Prostate gland (tissue), 2 donors: Measurements from ENCODE around the gene CIP2A. TPM values are rescaled to one million over a fixed set of nuclear protein-coding genes. Genes with fewer than 3 reads are reported as not detected.

Experiments
- DNase-seq: peaks from one replicate; pipeline ENCODE4 v3.0.0-alpha.2; 2019; ENCODE audit warnings: low spot score
- H3K27ac ChIP-seq, 2 donors: fragments of 200-600 bp; sonication (generic); 2 replicates each; pipeline ENCODE4 v1.5.1; 2017 to 2019
- H3K27me3 ChIP-seq: fragments of 200-600 bp; sonication (generic); replicated peaks from 2 replicates; pipeline ENCODE4 v1.5.1; 2019; ENCODE audit not compliant: insufficient read depth
- H3K36me3 ChIP-seq, 2 donors: fragments of 200-600 bp; sonication (generic); 1 replicate in 1 of 2; 2 replicates in 1 of 2; pipeline versions ENCODE4 v1.5.1 to v1.8.1; 2017 to 2019
- H3K4me1 ChIP-seq: fragments of 200-600 bp; sonication (generic); replicated peaks from 2 replicates; pipeline ENCODE4 v1.5.1; 2019
- H3K4me3 ChIP-seq, 2 donors: fragments of 200-600 bp; sonication (generic); 2 replicates each; pipeline ENCODE4 v1.5.1; 2017 to 2019
- H3K9me3 ChIP-seq: fragments of 200-600 bp; sonication (generic); 2 replicates; pipeline ENCODE4 v1.5.1; 2017
- CTCF ChIP-seq, 4 experiments: fragments of 200-600 bp in 2 of 4; fragments of 450-650 bp in 2 of 4; sonication (generic) in 2 of 4; IDR thresholded peaks; 1 replicate in 3 of 4; 2 replicates in 1 of 4; pipeline ENCODE4 v1.5.1; 2016 to 2019; ENCODE audit warnings: antibody characterized with exemption in 4 of 4, mild to moderate bottlenecking in 2 of 4, moderate library complexity in 2 of 4
- POLR2A ChIP-seq: fragments of 450-650 bp; IDR thresholded peaks from one replicate; pipeline ENCODE4 v1.6.1; 2016; ENCODE audit warnings: antibody characterized with exemption, mild to moderate bottlenecking
- POLR2AphosphoS5 ChIP-seq: sonication (generic); formaldehyde crosslinking; IDR thresholded peaks from one replicate; pipeline ENCODE4 v1.6.1; 2017; ENCODE audit warnings: antibody characterized with exemption
- WGBS: methylation state at CpG from one replicate; pipeline ENCODE4 v1.1.5; 2018; 5-methylcytosine and 5-hydroxymethylcytosine counted together
- intact Hi-C: fragments of 100-400 bp; cut with DNase I; formaldehyde crosslinking; loops from one replicate; pipeline ENCODE4 v1.14.2; 2022
- total RNA-seq, 2 donors: library from RNA; depleted of rRNA; stranded (reverse); fragments of >200 nt; gene quantifications; one replicate each; pipeline ENCODE4 v1.1.0, GENCODE V29; 2016

Gene CIP2A
- total RNA-seq, 2 donors from 2014 or later: 2.0 to 13.8 TPM

- Histone ChIP-seq H3K4me3 (no peak overlapping the region), H3K27me3 (no peaks in the 10 kb centered on the region), H3K36me3 (no peaks in the 10 kb centered on the region), H3K27ac (no peak overlapping the region), H3K4me1 (no peaks in the 10 kb centered on the region), H3K9me3 (no peaks in the 10 kb centered on the region)
- no peak for DNase-seq
- intact Hi-C loops: no loop called here
- no peak for TF ChIP-seq CTCF (IDR thresholded peaks at IDR 0.05)
- no peak for TF ChIP-seq POLR2A
- no peak for TF ChIP-seq POLR2AphosphoS5
- 94% methylated on average over 2 of the region's 2 CpGs for WGBS
These were observed 63.3 kb downstream of the CIP2A start for GRCh38 chr3:108525971-108526370.

GRCh38 chr3:108525256-108525655 lies 64.0 kb downstream of the CIP2A start:
- intact Hi-C loops: no loop called here
- no peaks in the 10 kb centered on the region for H3K36me3 ChIP-seq
- TF ChIP-seq POLR2AphosphoS5 (no peak), POLR2A (no peak), CTCF (IDR thresholded peaks at IDR 0.05) (no peak)
- no peak for DNase-seq
- H3K9me3 ChIP-seq: no peaks in the 10 kb centered on the region
- no peaks in the 10 kb centered on the region for H3K27me3 ChIP-seq
- no peaks in the 10 kb centered on the region for H3K4me1 ChIP-seq
- H3K27ac ChIP-seq: no peak overlapping the region
- 70% methylated on average over 2 of the region's 2 CpGs for WGBS
- H3K4me3 ChIP-seq: no peak overlapping the region

GRCh38 chr3:108524537-108524936 lies 64.7 kb downstream of the CIP2A start:
- 33% methylated on average over 2 of the region's 2 CpGs for WGBS
- DNase-seq: no peak
- no peaks in the 10 kb centered on the region for H3K4me1 ChIP-seq
- H3K9me3 ChIP-seq: no peaks in the 10 kb centered on the region
- intact Hi-C loops: no loop called here
- no peaks in the 10 kb centered on the region for H3K27me3 ChIP-seq
- no peak overlapping the region for H3K4me3 ChIP-seq
- TF ChIP-seq CTCF (IDR thresholded peaks at IDR 0.05): no peak
- no peak for TF ChIP-seq POLR2A
- TF ChIP-seq POLR2AphosphoS5: no peak
- H3K27ac ChIP-seq: no peak overlapping the region
- no peaks in the 10 kb centered on the region for H3K36me3 ChIP-seq

- Histone ChIP-seq H3K27me3 (no peaks in the 10 kb centered on the region), H3K36me3 (no peaks in the 10 kb centered on the region), H3K27ac (no peak overlapping the region), H3K4me1 (no peaks in the 10 kb centered on the region), H3K9me3 (no peaks in the 10 kb centered on the region), H3K4me3 (no peak overlapping the region)
- WGBS: 36% methylated on average over 1 of the region's 1 CpG
- no peak for DNase-seq
- TF ChIP-seq POLR2A (no peak), CTCF (IDR thresholded peaks at IDR 0.05) (no peak), POLR2AphosphoS5 (no peak)
- intact Hi-C loops: no loop called here
These were observed 70.3 kb downstream of the CIP2A start for GRCh38 chr3:108518895-108519294.

- H3K27me3 ChIP-seq: no peaks in the 10 kb centered on the region
- no peak for TF ChIP-seq CTCF (IDR thresholded peaks at IDR 0.05)
- TF ChIP-seq POLR2A: no peak
- H3K4me3 ChIP-seq: no peak overlapping the region
- no peak overlapping the region for H3K27ac ChIP-seq
- no peaks in the 10 kb centered on the region for H3K36me3 ChIP-seq
- H3K9me3 ChIP-seq: no peaks in the 10 kb centered on the region
- intact Hi-C loops: no loop called here
- no peak for DNase-seq
- H3K4me1 ChIP-seq: no peaks in the 10 kb centered on the region
- 90% methylated on average over 2 of the region's 2 CpGs for WGBS
These were observed 72.4 kb downstream of the CIP2A start for GRCh38 chr3:108516881-108517280.
